GM19023 (cell line): ENCODE data around the gene PLXNA1.

Experiments
- ATAC-seq: cut with Tn5 transposase; IDR thresholded peaks from one replicate; pipeline ENCODE4 v1.9.1; 2021; ENCODE audit warnings: mild to moderate bottlenecking, moderate library complexity; ENCODE audit not compliant: unreplicated experiment

PLXNA1 gene

GRCh38 chr3:127015282-127016042, 32.5 kb downstream of the PLXNA1 start:
- peak; percentile 76 for ATAC-seq

GRCh38 chr3:127016043-127016343, 33.1 kb downstream of the PLXNA1 start:
- no peak for ATAC-seq

GRCh38 chr3:127016461-127016860, 33.5 kb downstream of the PLXNA1 start:
- ATAC-seq, result no peak

- no peak for ATAC-seq
These were observed 34.3 kb downstream of the PLXNA1 start for GRCh38 chr3:127017229-127017628.

GRCh38 chr3:127017781-127018180, 34.9 kb downstream of the PLXNA1 start:
- ATAC-seq, result no peak

GRCh38 chr3:127018306-127018828, 35.5 kb downstream of the PLXNA1 start:
- ATAC-seq, result no peak

GRCh38 chr3:127019449-127019848, 36.5 kb downstream of the PLXNA1 start:
- ATAC-seq, result no peak

- ATAC-seq, result no peak
These were observed 37.6 kb downstream of the PLXNA1 start for GRCh38 chr3:127020543-127020942.

- no peak for ATAC-seq
These were observed 39.9 kb downstream of the PLXNA1 start for GRCh38 chr3:127022849-127023248.

GRCh38 chr3:127025456-127025855, 42.5 kb downstream of the PLXNA1 start:
- no peak for ATAC-seq

GRCh38 chr3:127026036-127026435, 43.1 kb downstream of the PLXNA1 start:
- no peak for ATAC-seq

- no peak for ATAC-seq
These were observed 43.7 kb downstream of the PLXNA1 start for GRCh38 chr3:127026661-127027060.

- ATAC-seq, result no peak
These were observed 44.3 kb downstream of the PLXNA1 start for GRCh38 chr3:127027061-127027735.

GRCh38 chr3:127027811-127028548, 45.1 kb downstream of the PLXNA1 start:
- no peak for ATAC-seq

- ATAC-seq, result no peak
These were observed 46.1 kb downstream of the PLXNA1 start for GRCh38 chr3:127028781-127029657.

GRCh38 chr3:127029658-127030507, 47.0 kb downstream of the PLXNA1 start:
- no peak for ATAC-seq

- ATAC-seq, result no peak
These were observed 47.8 kb downstream of the PLXNA1 start for GRCh38 chr3:127030508-127031412.

- no peak for ATAC-seq
These were observed 48.5 kb downstream of the PLXNA1 start for GRCh38 chr3:127031413-127031810.

GRCh38 chr3:127031845-127032244, 48.9 kb downstream of the PLXNA1 start:
- no peak for ATAC-seq
